HepG2 (cell line): Measurements from ENCODE around the gene RFTN1. TPM values are rescaled to one million over a fixed set of nuclear protein-coding genes. Genes with fewer than 3 reads are reported as not detected.

ENCODE experiments used
- ATAC-seq: fragments of 200-7000 bp; cut with Tn5 transposase; 3 replicates; pipeline ENCODE4 v1.9.1; 2020; ENCODE audit warnings: mild to moderate bottlenecking, moderate library complexity
- BruUV-seq: library from RNA; stranded (reverse); fragments of 400-500 nt; replicated peaks from 2 replicates; lab custom pipeline; 2021; lab: Mats Ljungman, UMichigan
- CTCF ChIA-PET: fragments of 300-600 bp; formaldehyde crosslinking; extraction: SDS; loops from one replicate; lab custom pipeline; 2021; ENCODE audit warnings: low total read pairs, inconsistent platforms, low intra/inter-chr PET ratio; lab: Yijun Ruan, JAX
- POLR2A ChIA-PET: fragments of 350-600 bp; sonication (Branson Sonifier 250); formaldehyde crosslinking; loops from one replicate; lab custom pipeline; 2020; ENCODE audit warnings: antibody characterized with exemption, inconsistent platforms; lab: Yijun Ruan, JAX
- DNase-seq: peaks from one replicate; pipeline ENCODE4 v3.0.0-alpha.2; 2015; ENCODE audit warnings: low spot score
- FAIRE-seq: peaks from 3 replicates; lab custom pipeline; 2011; peaks lifted over from hg19 to GRCh38; lab: Jason Lieb, UNC
- H2AFZ ChIP-seq: one replicate; pipeline ENCODE4 v1.6.1; 2011; ENCODE audit warnings: low read length, inconsistent platforms
- H3K27ac ChIP-seq: fragments of 300-600 bp; 3 replicates; pipeline ENCODE4 v1.8.0; 2011; ENCODE audit warnings: mixed run types, mild to moderate bottlenecking, mixed read lengths, low read length, inconsistent platforms; ENCODE audit not compliant: insufficient read depth; ENCODE audit errors: extremely low read length
- H3K27me3 ChIP-seq, 2 experiments: fragments of 200-600 bp in 1 of 2; 2 replicates in 1 of 2; 3 replicates in 1 of 2; pipeline versions ENCODE4 v1.6.0 to v1.8.0; 2011; ENCODE audit warnings: low read length in 2 of 2, mild to moderate bottlenecking in 2 of 2, moderate library complexity in 2 of 2, inconsistent platforms in 1 of 2; ENCODE audit not compliant: insufficient read depth in 2 of 2, control insufficient read depth in 1 of 2
- H3K36me3 ChIP-seq, 2 experiments: fragments of 200-600 bp in 1 of 2; replicated peaks in 1 of 2; 2 replicates in 1 of 2; 3 replicates in 1 of 2; pipeline versions ENCODE4 v1.5.1 to v1.8.0; 2011; ENCODE audit warnings: low read length in 2 of 2, inconsistent platforms in 1 of 2; ENCODE audit not compliant: insufficient read depth in 2 of 2, control insufficient read depth in 1 of 2
- H3K4me1 ChIP-seq: 2 replicates; pipeline ENCODE4 v1.5.1; 2012; ENCODE audit warnings: low read length, inconsistent platforms; ENCODE audit not compliant: insufficient read depth
- H3K4me2 ChIP-seq: 2 replicates; pipeline ENCODE4 v1.6.0; 2011; ENCODE audit warnings: low read depth, low read length, inconsistent platforms
- H3K4me3 ChIP-seq, 3 experiments: fragments of 200-600 bp in 1 of 3; sonication (generic), shearing (Covaris generic) in 1 of 3; replicated peaks in 1 of 3; 2 replicates each; pipeline ENCODE4 v1.5.1; 2011 to 2016; ENCODE audit warnings: low read length in 3 of 3, inconsistent platforms in 2 of 3, low read depth in 2 of 3, mild to moderate bottlenecking in 2 of 3, control low read depth in 1 of 3, mixed read lengths in 1 of 3; ENCODE audit not compliant: insufficient read depth in 1 of 3
- H3K79me2 ChIP-seq: one replicate; pipeline ENCODE4 v1.6.1; 2011; ENCODE audit warnings: low read length, inconsistent platforms; ENCODE audit not compliant: insufficient read depth
- H3K9ac ChIP-seq: 2 replicates; pipeline ENCODE4 v1.6.0; 2011; ENCODE audit warnings: mild to moderate bottlenecking, low read depth, low read length, inconsistent platforms; ENCODE audit not compliant: insufficient read depth
- H3K9me3 ChIP-seq: 2 replicates; pipeline ENCODE4 v1.5.1; 2012; ENCODE audit warnings: mild to moderate bottlenecking, low read length
- H4K20me1 ChIP-seq: 2 replicates; pipeline ENCODE4 v1.6.0; 2011; ENCODE audit warnings: inconsistent platforms, mild to moderate bottlenecking, low read length, moderate library complexity; ENCODE audit not compliant: insufficient read depth
- AGO2 ChIP-seq: fragments of 200-400 bp; formaldehyde crosslinking; optimal IDR thresholded peaks from 2 replicates; pipeline ENCODE3; 2017; ENCODE audit warnings: mild to moderate bottlenecking, low read depth, low read length, moderate library complexity
- EED ChIP-seq: sonication (generic); formaldehyde crosslinking; IDR thresholded peaks from 2 replicates; pipeline ENCODE4 v1.5.0; 2020; ENCODE audit warnings: mild to moderate bottlenecking, missing genetic modification reagents
- GABPB1 ChIP-seq: IDR thresholded peaks from 2 replicates; pipeline ENCODE4 v1.6.1; 2016; ENCODE audit warnings: mild to moderate bottlenecking, missing genetic modification reagents, moderate library complexity, missing compliant biosample characterization
- GATA4 ChIP-seq: sonication (generic); IDR thresholded peaks from 2 replicates; pipeline ENCODE4 v1.6.1; 2016; ENCODE audit warnings: antibody characterized with exemption, low read depth, borderline replicate concordance
- HMGA1 ChIP-seq: sonication (generic); formaldehyde crosslinking; conservative IDR thresholded peaks from 2 replicates; pipeline ENCODE4 v1.4.0; 2020; ENCODE audit warnings: missing genetic modification reagents
- KLF16 ChIP-seq, 2 experiments: sonication (generic) in 1 of 2; formaldehyde crosslinking in 1 of 2; IDR thresholded peaks; 2 replicates each; pipeline versions ENCODE4 v1.6.1 to v1.8.0; 2016 to 2023; ENCODE audit warnings: missing genetic modification reagents in 2 of 2, missing compliant biosample characterization in 1 of 2
- MXD3 ChIP-seq: IDR thresholded peaks from 2 replicates; pipeline ENCODE4 v1.6.1; 2016; ENCODE audit warnings: mild to moderate bottlenecking, missing biosample characterization, missing genetic modification reagents
- NCOR1 ChIP-seq: fragments of 200-600 bp; sonication (generic); IDR thresholded peaks from 2 replicates; pipeline ENCODE4 v1.7.0; 2017; ENCODE audit warnings: antibody characterized with exemption, low read length, borderline replicate concordance
- PAX8 ChIP-seq: sonication (generic); formaldehyde crosslinking; IDR thresholded peaks from 2 replicates; pipeline ENCODE4 v1.8.0; 2022; ENCODE audit warnings: mild to moderate bottlenecking, missing genetic modification reagents, borderline replicate concordance
- TSC22D2 ChIP-seq: sonication (generic); formaldehyde crosslinking; IDR thresholded peaks from 2 replicates; pipeline ENCODE4 v1.5.1; 2020; ENCODE audit warnings: missing genetic modification reagents, mild to moderate bottlenecking, borderline replicate concordance
- ZNF205 ChIP-seq: IDR thresholded peaks from 2 replicates; pipeline ENCODE4 v1.6.1; 2018; ENCODE audit warnings: missing biosample characterization, missing genetic modification reagents
- ZNF253 ChIP-seq: sonication (generic); formaldehyde crosslinking; IDR thresholded peaks from 2 replicates; pipeline ENCODE4 v1.8.0; 2022; ENCODE audit warnings: mild to moderate bottlenecking, missing genetic modification reagents, borderline replicate concordance
- ZNF382 ChIP-seq: sonication (generic); formaldehyde crosslinking; IDR thresholded peaks from 2 replicates; pipeline ENCODE4 v1.5.0; 2020; ENCODE audit warnings: missing genetic modification reagents, mild to moderate bottlenecking, borderline replicate concordance
- ZNF550 ChIP-seq: sonication (generic); formaldehyde crosslinking; IDR thresholded peaks from 2 replicates; pipeline ENCODE4 v1.4.0; 2020; ENCODE audit warnings: mild to moderate bottlenecking, missing genetic modification reagents, borderline replicate concordance
- ZNF672 ChIP-seq: sonication (generic); formaldehyde crosslinking; IDR thresholded peaks from 2 replicates; pipeline ENCODE4 v1.8.1; 2022; ENCODE audit warnings: missing genetic modification reagents
- ZNF780A ChIP-seq: sonication (generic); formaldehyde crosslinking; IDR thresholded peaks from 2 replicates; pipeline ENCODE4 v1.8.0; 2022; ENCODE audit warnings: mild to moderate bottlenecking, missing genetic modification reagents, moderate library complexity
- WGBS: methylation state at CpG from one replicate; pipeline ENCODE4 v1.1.6; 2017; ENCODE audit warnings: low lambda C conversion rate; 5-methylcytosine and 5-hydroxymethylcytosine counted together
- in situ Hi-C: cut with HindIII; loops from 2 replicates; pipeline ENCODE4 v1.10.0; 2017; ENCODE audit warnings: low pct_unique_long_range_greater_than_20kb; ENCODE audit not compliant: extremely low pct_ligation_motif_present
- intact Hi-C: fragments of 100-400 bp; cut with micrococcal nuclease; formaldehyde crosslinking; loops from one replicate; pipeline ENCODE4 v1.10.0; 2022; ENCODE audit not compliant: unreplicated experiment
- polyA plus RNA-seq, 8 experiments: library from polyadenylated mRNA; depleted of rRNA in 3 of 8; stranded (reverse) in 7 of 8; unstranded in 1 of 8; fragments of >200 nt; fragmentation: Illumina TruSeq in 4 of 8; extraction: Trizol in 4 of 8; gene quantifications; 2 replicates each; pipeline versions ENCODE4 v1.2.1 to v1.2.3, GENCODE V29; 2011 to 2016; ENCODE audit warnings: low read depth in 4 of 8, missing spikeins in 1 of 8, mixed read lengths in 1 of 8; ENCODE audit not compliant: insufficient read depth in 1 of 8
- total RNA-seq, 5 experiments: library from RNA; depleted of rRNA; stranded (reverse); fragments of >200 nt; fragmentation: Illumina TruSeq; extraction: Trizol; gene quantifications; 2 replicates each; pipeline ENCODE4 v1.2.3, GENCODE V29; 2016; ENCODE audit warnings: low read depth in 1 of 5
- TF ChIP-seq, protein P1 (sequence below): IDR thresholded peaks from 2 replicates; pipeline ENCODE4 v1.6.1; 2012; ENCODE audit warnings: inconsistent platforms
- TF ChIP-seq, protein P2 (sequence below): sonication (generic); formaldehyde crosslinking; IDR thresholded peaks from 2 replicates; pipeline ENCODE4 v1.4.0; 2020; ENCODE audit warnings: mild to moderate bottlenecking, missing genetic modification reagents
- TF ChIP-seq, protein P3 (sequence below): sonication (generic); formaldehyde crosslinking; IDR thresholded peaks from 2 replicates; pipeline ENCODE4 v1.5.0; 2020; ENCODE audit warnings: mild to moderate bottlenecking, missing genetic modification reagents

RFTN1 gene
- total and polyA plus RNA-seq, 2 of the 13 experiments (the other 11 are each of a cell fraction or from before 2014, with no cell fraction given): not detected

- Histone ChIP-seq H3K9ac (no peak overlapping the region), H3K27me3 (peaks cover 0 to 18% of the 10 kb centered on the region in 2 experiments), H2AFZ (no peak overlapping the region), H3K36me3 (no peaks in the 10 kb centered on the region), H3K27ac (no peak overlapping the region), H3K79me2 (no peaks in the 10 kb centered on the region), H3K4me2 (no peak overlapping the region), H4K20me1 (no peaks in the 10 kb centered on the region), H3K4me3 (no peak overlapping the region), H3K9me3 (no peaks in the 10 kb centered on the region), H3K4me1 (no peaks in the 10 kb centered on the region)
- no peak for DNase-seq
- no peak for ATAC-seq
- BruUV-seq: no TSS peak
- FAIRE-seq: no peak
- in situ Hi-C loops (no loop called here), intact Hi-C loops (no loop called here)
- CTCF ChIA-PET: no interaction called here
- POLR2A ChIA-PET: no interaction called here
- whole genome bisulfite sequencing: 42% methylated on average over 5 of the region's 5 CpGs
- TF ChIP-seq, protein P1, sequence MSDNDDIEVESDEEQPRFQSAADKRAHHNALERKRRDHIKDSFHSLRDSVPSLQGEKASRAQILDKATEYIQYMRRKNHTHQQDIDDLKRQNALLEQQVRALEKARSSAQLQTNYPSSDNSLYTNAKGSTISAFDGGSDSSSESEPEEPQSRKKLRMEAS: no peak
- TF ChIP-seq ZNF253 (CRISPR knock-in tag) (no peak), ZNF780A (CRISPR knock-in tag) (no peak), ZNF205 (no peak), AGO2 (no peak), GABPB1 (CRISPR knock-in tag) (no peak), MXD3 (CRISPR knock-in tag) (no peak), GATA4 (no peak), ZNF382 (CRISPR knock-in tag) (no peak), HMGA1 (no peak), EED (CRISPR knock-in tag) (no peak), PAX8 (CRISPR knock-in tag) (no peak), TSC22D2 (CRISPR knock-in tag) (no peak), ZNF672 (CRISPR knock-in tag) (no peak), KLF16 (CRISPR knock-in tag; IDR thresholded peaks at IDR 0.05) (no peak), ZNF550 (CRISPR knock-in tag) (no peak), NCOR1 (no peak)
- TF ChIP-seq, protein P2, sequence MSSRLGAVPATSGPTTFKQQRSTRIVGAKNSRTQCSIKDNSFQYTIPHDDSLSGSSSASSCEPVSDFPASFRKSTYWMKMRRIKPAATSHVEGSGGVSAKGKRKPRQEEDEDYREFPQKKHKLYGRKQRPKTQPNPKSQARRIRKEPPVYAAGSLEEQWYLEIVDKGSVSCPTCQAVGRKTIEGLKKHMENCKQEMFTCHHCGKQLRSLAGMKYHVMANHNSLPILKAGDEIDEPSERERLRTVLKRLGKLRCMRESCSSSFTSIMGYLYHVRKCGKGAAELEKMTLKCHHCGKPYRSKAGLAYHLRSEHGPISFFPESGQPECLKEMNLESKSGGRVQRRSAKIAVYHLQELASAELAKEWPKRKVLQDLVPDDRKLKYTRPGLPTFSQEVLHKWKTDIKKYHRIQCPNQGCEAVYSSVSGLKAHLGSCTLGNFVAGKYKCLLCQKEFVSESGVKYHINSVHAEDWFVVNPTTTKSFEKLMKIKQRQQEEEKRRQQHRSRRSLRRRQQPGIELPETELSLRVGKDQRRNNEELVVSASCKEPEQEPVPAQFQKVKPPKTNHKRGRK (CRISPR knock-in tag): no peak
- TF ChIP-seq, protein P3, sequence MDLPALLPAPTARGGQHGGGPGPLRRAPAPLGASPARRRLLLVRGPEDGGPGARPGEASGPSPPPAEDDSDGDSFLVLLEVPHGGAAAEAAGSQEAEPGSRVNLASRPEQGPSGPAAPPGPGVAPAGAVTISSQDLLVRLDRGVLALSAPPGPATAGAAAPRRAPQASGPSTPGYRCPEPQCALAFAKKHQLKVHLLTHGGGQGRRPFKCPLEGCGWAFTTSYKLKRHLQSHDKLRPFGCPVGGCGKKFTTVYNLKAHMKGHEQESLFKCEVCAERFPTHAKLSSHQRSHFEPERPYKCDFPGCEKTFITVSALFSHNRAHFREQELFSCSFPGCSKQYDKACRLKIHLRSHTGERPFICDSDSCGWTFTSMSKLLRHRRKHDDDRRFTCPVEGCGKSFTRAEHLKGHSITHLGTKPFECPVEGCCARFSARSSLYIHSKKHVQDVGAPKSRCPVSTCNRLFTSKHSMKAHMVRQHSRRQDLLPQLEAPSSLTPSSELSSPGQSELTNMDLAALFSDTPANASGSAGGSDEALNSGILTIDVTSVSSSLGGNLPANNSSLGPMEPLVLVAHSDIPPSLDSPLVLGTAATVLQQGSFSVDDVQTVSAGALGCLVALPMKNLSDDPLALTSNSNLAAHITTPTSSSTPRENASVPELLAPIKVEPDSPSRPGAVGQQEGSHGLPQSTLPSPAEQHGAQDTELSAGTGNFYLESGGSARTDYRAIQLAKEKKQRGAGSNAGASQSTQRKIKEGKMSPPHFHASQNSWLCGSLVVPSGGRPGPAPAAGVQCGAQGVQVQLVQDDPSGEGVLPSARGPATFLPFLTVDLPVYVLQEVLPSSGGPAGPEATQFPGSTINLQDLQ (CRISPR knock-in tag): no peak
Measured at GRCh38 chr3:16485395-16485992, 28.0 kb downstream of the RFTN1 start.
